Astrocyte (in vitro differentiated cells and primary cell): ENCODE data around the gene HPRT1. TPM values are rescaled to one million over a fixed set of nuclear protein-coding genes. Genes with fewer than 3 reads are reported as not detected.
A peak's percentile ranks its signal among the peaks of the same experiment; 100 is the strongest.

Experiments used
- DNase-seq: peaks from one replicate; pipeline ENCODE4 v3.0.0-alpha.2; 2010; ENCODE audit warnings: low read depth
- FAIRE-seq: peaks from 2 replicates; lab custom pipeline; 2011; peaks lifted over from hg19 to GRCh38; lab: Jason Lieb, UNC
- H2AFZ ChIP-seq: 2 replicates; pipeline ENCODE4 v1.6.0; 2012; ENCODE audit warnings: low read depth, low read length, inconsistent platforms
- H3K27ac ChIP-seq: 2 replicates; pipeline ENCODE4 v1.5.1; 2011; ENCODE audit warnings: low read depth, low read length, inconsistent platforms
- H3K27me3 ChIP-seq: 2 replicates; pipeline ENCODE4 v1.6.0; 2011; ENCODE audit warnings: low read length, inconsistent platforms; ENCODE audit not compliant: insufficient read depth
- H3K36me3 ChIP-seq: 2 replicates; pipeline ENCODE4 v1.5.1; 2011; ENCODE audit warnings: low read length, inconsistent platforms; ENCODE audit not compliant: insufficient read depth
- H3K4me1 ChIP-seq: 2 replicates; pipeline ENCODE4 v1.5.1; 2011; ENCODE audit warnings: low read length, inconsistent platforms; ENCODE audit not compliant: insufficient read depth
- H3K4me2 ChIP-seq: 2 replicates; pipeline ENCODE4 v1.6.0; 2012; ENCODE audit warnings: low read length, inconsistent platforms
- H3K4me3 ChIP-seq: 2 replicates; pipeline ENCODE4 v1.5.1; 2011; ENCODE audit warnings: low read depth, mild to moderate bottlenecking, low read length, inconsistent platforms; ENCODE audit not compliant: insufficient read depth
- H3K79me2 ChIP-seq: 2 replicates; pipeline ENCODE4 v1.6.0; 2012; ENCODE audit warnings: mild to moderate bottlenecking, low read length, inconsistent platforms; ENCODE audit not compliant: insufficient read depth
- H3K9ac ChIP-seq: 2 replicates; pipeline ENCODE4 v1.6.0; 2012; ENCODE audit warnings: mild to moderate bottlenecking, low read length, inconsistent platforms
- H3K9me3 ChIP-seq: 2 replicates; pipeline ENCODE4 v1.5.1; 2012; ENCODE audit warnings: low read depth, mild to moderate bottlenecking, low read length, inconsistent platforms; ENCODE audit not compliant: insufficient read depth
- H4K20me1 ChIP-seq: 2 replicates; pipeline ENCODE4 v1.6.0; 2012; ENCODE audit warnings: low read length, inconsistent platforms; ENCODE audit not compliant: insufficient read depth
- H3K27ac Mint-ChIP-seq: one replicate; pipeline ENCODE4 v1.8.0; 2021; ENCODE audit warnings: mild to moderate bottlenecking, mixed read lengths; ENCODE audit not compliant: unreplicated experiment
- H3K27me3 Mint-ChIP-seq: one replicate; pipeline ENCODE4 v1.8.0; 2021; ENCODE audit warnings: low read depth, mixed read lengths; ENCODE audit not compliant: unreplicated experiment
- H3K36me3 Mint-ChIP-seq: one replicate; pipeline ENCODE4 v1.8.0; 2021; ENCODE audit warnings: low read depth, mixed read lengths; ENCODE audit not compliant: unreplicated experiment
- H3K4me1 Mint-ChIP-seq: one replicate; pipeline ENCODE4 v1.8.0; 2021; ENCODE audit warnings: low read depth, mixed read lengths; ENCODE audit not compliant: unreplicated experiment
- H3K4me3 Mint-ChIP-seq: one replicate; pipeline ENCODE4 v1.8.0; 2021; ENCODE audit warnings: mild to moderate bottlenecking, moderate library complexity, mixed read lengths; ENCODE audit not compliant: unreplicated experiment
- H3K9me3 Mint-ChIP-seq: one replicate; pipeline ENCODE4 v1.8.0; 2021; ENCODE audit warnings: mild to moderate bottlenecking, mixed read lengths; ENCODE audit not compliant: unreplicated experiment
- CTCF ChIP-seq: IDR thresholded peaks from 2 replicates; pipeline ENCODE4 v1.5.1; 2011; ENCODE audit warnings: low read depth, mild to moderate bottlenecking, inconsistent platforms, low read length, moderate library complexity; ENCODE audit not compliant: insufficient read depth
- EZH2 ChIP-seq: IDR thresholded peaks from 2 replicates; pipeline ENCODE4 v1.6.1; 2012; ENCODE audit warnings: mild to moderate bottlenecking, low read length, inconsistent platforms; ENCODE audit not compliant: insufficient read depth
- total RNA-seq: library from RNA; stranded (reverse); gene quantifications from 2 replicates; pipeline ENCODE4 v1.2.1, GENCODE V29; 2021

Gene HPRT1
- total RNA-seq, 1 donor from 2014 or later = 20.2 TPM

GRCh38 chrX:134544135-134544512 lies 84.2 kb downstream of the HPRT1 start:
- no peaks in the 10 kb centered on the region for H3K27me3 Mint-ChIP-seq

GRCh38 chrX:134544513-134545151 lies 84.7 kb downstream of the HPRT1 start:
- Histone ChIP-seq H3K9ac (no peak overlapping the region), H3K79me2 (peaks cover 26% of the 10 kb centered on the region), H3K4me3 (no peak overlapping the region), H2AFZ (peak overlapping the region; percentile 18), H3K4me1 (peaks cover 21% of the 10 kb centered on the region), H3K9me3 (no peaks in the 10 kb centered on the region), H3K36me3 (peaks cover 4% of the 10 kb centered on the region), H3K27ac (no peak overlapping the region), H3K27me3 (no peaks in the 10 kb centered on the region), H4K20me1 (no peaks in the 10 kb centered on the region), H3K4me2 (peak overlapping the region; percentile 89)
- peak overlapping the region; percentile 68 for H3K4me3 Mint-ChIP-seq
- peaks cover 7% of the 10 kb centered on the region for H3K36me3 Mint-ChIP-seq
- H3K9me3 Mint-ChIP-seq = no peaks in the 10 kb centered on the region
- H3K27me3 Mint-ChIP-seq = no peaks in the 10 kb centered on the region
- H3K27ac Mint-ChIP-seq = peak overlapping the region; percentile 58
- H3K4me1 Mint-ChIP-seq = peaks cover 18% of the 10 kb centered on the region
- TF ChIP-seq EZH2 = no peak
- TF ChIP-seq CTCF = no peak
- FAIRE-seq (no peak), DNase-seq (no peak)

More at GRCh38 chrX:134544135-134544512, 84.2 kb downstream of the HPRT1 start:
- peaks cover 21% of the 10 kb centered on the region for H3K4me1 ChIP-seq
- no peaks in the 10 kb centered on the region for H3K9me3 ChIP-seq
- H3K27me3 ChIP-seq = no peaks in the 10 kb centered on the region
- no peak overlapping the region for H3K27ac ChIP-seq
- H3K9ac ChIP-seq = no peak overlapping the region
- H3K36me3 ChIP-seq = peaks cover 4% of the 10 kb centered on the region
- H3K27ac Mint-ChIP-seq = peak overlapping the region; percentile 58
- TF ChIP-seq EZH2 (no peak), CTCF (no peak)
- peaks cover 26% of the 10 kb centered on the region for H3K79me2 ChIP-seq
- peaks cover 7% of the 10 kb centered on the region for H3K36me3 Mint-ChIP-seq
- H3K4me3 Mint-ChIP-seq = peak overlapping the region; percentile 68
- peak overlapping the region; percentile 18 for H2AFZ ChIP-seq
- H3K4me3 ChIP-seq = no peak overlapping the region
- DNase-seq (no peak), FAIRE-seq (peak; percentile 54)
- peak overlapping the region; percentile 89 for H3K4me2 ChIP-seq
- H3K9me3 Mint-ChIP-seq = no peaks in the 10 kb centered on the region
- H3K4me1 Mint-ChIP-seq = peaks cover 18% of the 10 kb centered on the region
- H4K20me1 ChIP-seq = no peaks in the 10 kb centered on the region

- Histone ChIP-seq H3K9ac (no peak overlapping the region), H3K9me3 (no peaks in the 10 kb centered on the region), H3K4me3 (no peak overlapping the region), H4K20me1 (no peaks in the 10 kb centered on the region), H3K36me3 (peaks cover 4% of the 10 kb centered on the region), H2AFZ (no peak overlapping the region), H3K27me3 (no peaks in the 10 kb centered on the region), H3K4me1 (peaks cover 28% of the 10 kb centered on the region), H3K79me2 (peaks cover 26% of the 10 kb centered on the region), H3K27ac (no peak overlapping the region), H3K4me2 (peak overlapping the region; percentile 89)
- Mint-ChIP-seq H3K36me3 (peaks cover 7% of the 10 kb centered on the region), H3K27me3 (no peaks in the 10 kb centered on the region), H3K4me1 (peaks cover 22% of the 10 kb centered on the region), H3K27ac (peak overlapping the region; percentile 66), H3K9me3 (no peaks in the 10 kb centered on the region), H3K4me3 (peak overlapping the region; percentile 99)
- DNase-seq (no peak), FAIRE-seq (no peak)
- TF ChIP-seq EZH2 = no peak
- no peak for TF ChIP-seq CTCF
Measured at GRCh38 chrX:134545510-134545909, 85.5 kb downstream of the HPRT1 start.
